SH-SY5Y (cell line): ENCODE results near the gene ANKDD1A.

ENCODE experiments used
- GATA2 ChIP-seq: IDR thresholded peaks from 2 replicates; pipeline ENCODE4 v1.6.1; 2011; ENCODE audit warnings: mild to moderate bottlenecking, low read depth, low read length
- GATA3 ChIP-seq: IDR thresholded peaks from 2 replicates; pipeline ENCODE4 v1.6.1; 2011; ENCODE audit warnings: low read depth, mild to moderate bottlenecking, low read length, moderate library complexity

Gene ANKDD1A

DNA sequence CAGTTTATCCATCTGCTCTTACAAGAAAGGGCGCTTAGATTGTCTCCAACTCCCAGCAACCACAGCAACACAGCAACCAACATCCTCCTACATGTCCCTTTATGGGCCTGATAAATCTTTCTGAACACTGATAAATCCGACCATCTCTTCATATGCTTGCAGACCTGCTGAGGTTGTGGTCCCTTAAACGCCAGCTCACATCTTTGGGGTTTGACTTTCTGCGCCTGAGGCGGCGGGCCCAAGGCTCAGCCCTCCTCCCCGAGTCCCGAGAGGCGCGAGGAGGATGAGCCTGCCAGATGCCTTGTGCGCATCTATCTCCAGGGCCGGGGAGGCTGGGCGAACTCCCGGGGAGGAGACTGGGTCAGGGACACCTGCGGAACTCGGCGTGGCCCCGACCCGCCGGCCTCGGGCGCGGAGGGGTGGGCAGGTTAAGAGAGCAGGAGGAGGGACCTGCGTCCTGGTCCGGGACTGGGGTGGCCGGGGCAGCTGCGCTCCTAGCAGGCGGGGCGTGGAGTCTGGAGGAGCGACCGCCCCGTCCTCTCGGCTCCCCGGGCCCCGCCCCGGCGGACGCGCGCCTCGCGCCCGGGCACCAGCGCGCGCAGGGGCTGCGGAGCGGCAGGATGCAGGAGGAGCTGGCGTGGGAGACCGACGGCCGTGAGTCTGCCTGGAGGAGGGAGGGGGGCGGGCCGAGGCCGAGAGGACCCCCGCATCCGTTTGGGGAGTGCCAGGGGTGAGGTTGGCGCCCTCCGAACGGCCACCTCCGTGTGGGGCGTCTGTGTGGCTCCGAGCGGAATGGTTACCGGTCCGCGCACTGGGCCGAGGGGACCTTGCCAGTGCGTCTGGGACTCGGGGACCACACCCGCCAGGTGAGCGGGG, at the start of gene ANKDD1A:
TSS of gene ANKDD1A (plus strand) at position 592 of the 876 bp plus-strand sequence. CDS start at position 621, 29 bp downstream.
- TF ChIP-seq GATA2 (no peak), GATA3 (no peak)

DNA sequence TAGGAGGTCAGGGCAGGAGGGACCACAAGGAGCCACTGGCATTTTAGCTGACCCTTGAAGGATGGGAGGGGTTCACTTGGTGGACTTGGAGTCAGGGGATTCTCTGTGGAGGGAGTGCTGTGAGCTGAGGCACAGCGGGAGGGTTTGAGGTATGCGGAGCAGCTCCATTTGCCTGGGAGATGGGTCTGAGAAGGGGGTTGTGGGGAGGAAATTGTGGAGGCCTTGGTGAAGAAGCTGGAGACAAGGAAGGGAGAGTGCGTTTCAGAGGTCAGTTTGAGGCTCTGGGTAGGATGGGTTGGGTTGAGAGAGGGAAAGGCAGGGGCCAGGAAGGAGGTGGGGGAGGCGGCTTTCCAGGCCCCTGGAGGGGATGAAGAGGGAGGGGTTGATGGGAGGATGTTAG, 49.7 kb upstream of the ANKDD1A start:
- no peak for TF ChIP-seq GATA2
- TF ChIP-seq GATA3 = no peak

DNA sequence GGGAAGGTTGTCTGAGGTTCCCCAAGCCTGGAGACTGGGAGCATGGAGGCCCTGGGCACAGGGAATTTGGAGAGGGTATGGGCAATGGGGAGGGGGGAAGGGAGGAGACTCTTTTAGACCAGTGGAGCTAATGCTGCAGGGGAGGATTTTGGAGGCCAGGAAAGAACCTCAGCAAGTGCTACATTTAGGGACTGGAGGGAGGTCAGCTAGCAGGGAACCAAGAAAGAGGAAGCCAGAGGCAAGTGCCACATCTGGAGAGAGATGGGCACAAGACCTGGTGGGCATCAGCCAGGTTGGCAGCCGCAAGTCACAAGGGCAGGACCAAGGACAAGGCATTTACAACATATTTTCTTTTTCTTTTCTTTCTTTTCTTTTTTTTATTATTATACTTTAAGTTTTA, 49.3 kb upstream of the ANKDD1A start:
- no peak for TF ChIP-seq GATA3
- TF ChIP-seq GATA2 = no peak

DNA sequence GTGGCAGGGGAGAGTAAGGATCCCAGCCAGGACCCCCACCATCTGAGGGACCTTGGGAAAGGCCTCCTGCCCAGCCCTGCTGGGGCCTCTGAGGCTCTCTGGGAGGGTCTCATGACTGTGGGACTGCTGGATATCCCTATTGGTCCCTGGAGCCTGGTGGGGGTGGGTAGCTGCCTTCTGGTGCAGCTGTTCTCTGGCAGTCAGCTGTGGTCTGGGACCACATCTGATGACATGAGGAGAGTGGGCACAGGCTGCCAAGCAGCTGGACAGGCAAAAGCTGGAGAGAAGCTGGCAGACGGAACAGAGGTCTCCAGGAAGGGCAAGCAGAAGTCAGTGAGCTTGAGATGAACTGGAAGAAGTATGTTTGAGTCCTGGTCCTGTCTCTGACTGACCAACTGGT, 47.6 kb upstream of the ANKDD1A start:
- TF ChIP-seq GATA2 (no peak), GATA3 (no peak)

DNA sequence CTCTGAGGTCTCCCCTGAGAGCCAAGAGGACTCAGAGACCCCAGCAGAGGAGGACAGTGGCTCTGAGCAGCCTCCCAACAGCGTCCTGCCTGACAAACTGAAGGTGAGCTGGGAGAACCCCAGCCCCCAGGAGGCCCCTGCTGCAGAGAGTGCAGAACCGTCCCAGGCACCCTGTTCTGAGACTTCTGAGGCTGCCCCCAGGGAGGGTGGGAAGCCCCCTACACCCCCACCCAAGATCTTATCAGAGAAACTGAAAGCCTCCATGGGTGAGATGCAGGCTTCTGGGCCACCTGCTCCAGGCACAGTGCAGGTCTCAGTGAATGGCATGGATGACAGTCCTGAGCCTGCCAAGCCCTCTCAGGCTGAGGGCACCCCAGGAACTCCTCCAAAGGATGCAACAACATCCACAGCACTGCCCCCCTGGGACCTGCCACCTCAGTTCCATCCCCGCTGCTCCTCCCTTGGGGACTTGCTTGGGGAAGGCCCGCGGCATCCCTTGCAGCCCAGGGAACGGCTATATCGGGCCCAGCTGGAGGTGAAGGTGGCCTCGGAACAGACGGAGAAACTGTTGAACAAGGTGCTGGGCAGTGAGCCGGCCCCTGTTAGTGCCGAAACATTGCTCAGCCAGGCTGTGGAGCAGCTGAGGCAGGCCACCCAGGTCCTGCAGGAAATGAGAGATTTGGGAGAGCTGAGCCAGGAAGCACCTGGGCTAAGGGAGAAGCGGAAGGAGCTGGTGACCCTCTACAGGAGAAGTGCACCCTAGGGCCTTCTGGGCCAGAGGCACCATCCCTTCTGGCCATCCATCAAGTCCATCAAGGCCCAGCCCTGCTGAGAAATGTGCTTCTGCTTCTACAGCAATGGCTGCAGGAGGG, 46.3 kb upstream of the ANKDD1A start:
- TF ChIP-seq GATA3 (no peak), GATA2 (no peak)

DNA sequence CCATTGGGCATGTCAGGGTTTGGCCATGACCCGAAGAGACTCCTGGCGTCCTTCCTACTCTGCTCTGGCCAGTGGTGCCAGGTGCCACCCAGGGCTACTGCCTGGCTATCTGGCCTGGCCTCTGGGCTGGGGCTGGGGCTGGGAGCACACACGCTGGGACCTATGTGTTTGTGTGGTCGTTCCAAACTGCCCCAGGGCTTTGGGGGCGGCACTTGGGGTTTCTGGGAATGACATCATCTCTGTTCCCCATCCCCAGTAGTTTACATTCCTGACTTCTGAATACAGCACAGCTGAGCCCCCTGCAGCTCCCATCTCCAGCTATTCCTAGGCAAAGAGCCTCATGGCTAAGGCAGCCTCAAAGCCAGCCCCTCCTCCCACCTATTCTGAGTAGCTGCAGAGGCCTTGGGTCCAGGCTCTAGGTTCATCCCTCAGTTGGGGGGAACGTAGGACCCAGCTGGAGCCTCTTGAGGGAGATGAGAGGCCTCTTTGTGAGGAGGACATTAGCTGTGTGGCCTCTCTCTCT, 45.6 kb upstream of the ANKDD1A start:
- TF ChIP-seq GATA2 = no peak
- TF ChIP-seq GATA3 = no peak

DNA sequence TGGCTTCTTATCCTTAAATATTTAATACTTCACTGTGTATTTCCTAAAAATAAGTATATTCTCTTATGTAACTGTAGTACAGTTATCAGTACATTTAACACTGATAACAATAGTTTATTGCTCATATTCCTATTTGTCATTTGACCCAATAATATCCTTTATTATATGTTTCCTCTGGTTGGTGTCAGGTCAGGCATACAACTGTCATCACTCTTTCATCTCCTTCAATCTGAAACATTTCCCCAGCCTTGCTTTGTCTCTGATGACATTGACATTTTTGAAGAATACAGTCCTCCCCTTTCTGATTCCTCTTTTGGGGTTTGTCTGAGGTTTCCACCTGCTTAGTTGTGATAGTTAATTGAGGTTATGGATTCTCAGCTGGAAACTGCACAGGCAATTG, 42.2 kb upstream of the ANKDD1A start:
- TF ChIP-seq GATA2 (no peak), GATA3 (no peak)

DNA sequence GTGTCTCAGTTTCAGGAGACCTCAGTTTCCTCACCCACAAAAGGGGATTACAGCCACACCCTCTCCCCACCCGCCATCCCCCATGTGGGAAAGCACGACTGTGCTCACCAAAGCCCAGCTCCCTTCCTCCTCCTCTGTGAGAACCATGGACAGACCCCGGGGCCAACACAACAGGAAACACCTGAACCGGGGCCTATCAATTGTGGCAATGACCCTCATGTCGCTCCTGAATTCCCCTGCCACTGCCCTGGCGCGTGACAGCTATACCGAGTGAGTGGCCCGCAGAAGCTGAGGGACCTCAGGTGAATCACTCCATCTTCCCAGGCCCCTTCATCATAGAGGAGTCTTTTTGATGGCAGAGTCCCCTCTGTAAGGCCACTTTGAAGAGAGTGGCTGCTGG, 41.3 kb upstream of the ANKDD1A start:
- no peak for TF ChIP-seq GATA2
- TF ChIP-seq GATA3 = no peak

DNA sequence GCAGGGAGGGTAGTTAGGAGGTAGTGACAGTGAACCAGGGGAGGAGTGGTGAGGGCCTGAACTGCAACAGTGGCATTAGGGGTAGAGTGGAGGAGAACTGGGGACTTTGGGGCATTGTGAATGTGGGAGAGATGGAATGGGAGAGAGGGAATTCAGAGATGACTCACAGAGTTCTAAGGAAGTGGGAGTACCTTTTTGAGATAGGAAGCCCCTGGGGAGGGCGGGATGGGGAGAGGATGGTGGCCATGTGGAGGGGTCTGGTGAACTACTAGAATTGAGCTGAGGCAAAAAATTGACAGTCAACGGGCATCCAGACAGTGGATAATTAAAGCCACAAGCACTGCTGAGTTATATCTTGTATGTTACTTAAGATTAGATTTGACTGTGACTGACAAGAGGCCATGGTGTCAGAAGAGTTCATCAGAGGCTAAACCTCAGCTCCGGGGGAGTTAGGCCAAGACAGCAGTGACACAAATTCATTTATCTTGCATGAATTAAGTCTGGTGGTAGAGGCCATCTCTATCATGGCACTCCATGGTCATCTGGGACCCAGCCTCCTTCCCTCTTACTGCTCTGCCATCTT, 36.0 kb upstream of the ANKDD1A start:
- no peak for TF ChIP-seq GATA2
- no peak for TF ChIP-seq GATA3

DNA sequence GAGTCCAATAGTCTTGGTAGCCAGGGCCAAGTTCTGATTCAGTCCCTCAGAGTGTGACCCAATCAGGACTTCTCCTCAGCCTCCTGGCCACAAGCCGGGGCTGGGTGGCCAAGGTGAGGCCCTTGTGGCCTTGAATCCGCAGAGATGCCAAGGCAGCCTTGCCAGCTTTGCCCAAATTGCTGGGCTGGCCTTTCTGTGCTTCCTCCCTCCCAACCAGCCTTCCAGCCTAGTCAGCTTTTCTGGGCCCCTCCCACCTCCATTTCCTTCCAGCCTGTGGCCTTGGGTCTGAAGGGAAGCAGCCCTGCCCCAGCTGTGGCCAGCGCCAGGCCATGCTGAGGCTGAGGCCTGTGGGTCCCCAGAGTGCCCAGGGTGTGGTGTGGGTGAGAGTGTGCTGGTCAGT, 34.3 kb upstream of the ANKDD1A start:
- TF ChIP-seq GATA3 (no peak), GATA2 (no peak)

DNA sequence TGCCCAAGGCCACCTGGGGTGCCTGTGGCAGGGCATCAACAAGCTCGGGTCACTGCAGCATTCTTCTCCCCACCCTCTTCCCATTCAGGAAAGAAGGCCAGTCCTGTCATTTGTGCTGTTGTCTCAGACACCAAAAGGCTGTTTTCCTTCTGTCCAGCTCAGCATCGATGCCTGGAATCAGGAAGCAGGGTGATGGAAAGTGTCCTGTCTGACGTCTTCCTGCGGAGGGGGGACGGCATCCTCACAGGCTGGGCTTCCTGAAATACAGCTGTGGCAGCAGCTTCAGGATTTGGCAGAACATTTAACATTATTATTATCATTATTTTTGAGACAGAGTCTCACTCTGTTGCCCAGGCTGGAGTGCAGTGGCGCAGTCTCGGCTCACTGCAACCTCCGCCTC, 33.0 kb upstream of the ANKDD1A start:
- TF ChIP-seq GATA2 = no peak
- TF ChIP-seq GATA3 = no peak

DNA sequence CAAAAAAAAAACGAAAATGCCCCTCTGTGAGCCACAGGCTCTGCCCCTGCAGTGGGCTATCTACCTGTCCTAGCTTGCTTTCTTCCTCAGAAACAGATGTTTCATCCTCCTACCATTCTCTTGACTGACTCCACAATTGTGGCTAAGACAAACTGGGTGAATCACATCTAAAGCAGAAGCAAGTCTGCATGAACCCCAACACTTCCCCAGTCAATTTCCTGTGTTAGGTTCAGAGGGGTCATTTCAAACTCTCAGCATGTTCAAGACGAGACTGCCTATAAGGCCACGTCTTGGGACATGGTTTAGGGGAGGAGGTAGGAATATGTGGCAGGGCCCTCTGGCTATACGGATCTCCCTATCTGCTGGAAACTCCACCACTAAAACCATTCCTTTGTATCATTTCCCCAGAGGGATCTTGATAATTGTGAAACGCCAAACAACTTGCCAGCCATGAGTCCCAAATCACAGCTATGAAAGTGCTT, 28.6 kb upstream of the ANKDD1A start:
- TF ChIP-seq GATA2 = no peak
- TF ChIP-seq GATA3 = no peak

DNA sequence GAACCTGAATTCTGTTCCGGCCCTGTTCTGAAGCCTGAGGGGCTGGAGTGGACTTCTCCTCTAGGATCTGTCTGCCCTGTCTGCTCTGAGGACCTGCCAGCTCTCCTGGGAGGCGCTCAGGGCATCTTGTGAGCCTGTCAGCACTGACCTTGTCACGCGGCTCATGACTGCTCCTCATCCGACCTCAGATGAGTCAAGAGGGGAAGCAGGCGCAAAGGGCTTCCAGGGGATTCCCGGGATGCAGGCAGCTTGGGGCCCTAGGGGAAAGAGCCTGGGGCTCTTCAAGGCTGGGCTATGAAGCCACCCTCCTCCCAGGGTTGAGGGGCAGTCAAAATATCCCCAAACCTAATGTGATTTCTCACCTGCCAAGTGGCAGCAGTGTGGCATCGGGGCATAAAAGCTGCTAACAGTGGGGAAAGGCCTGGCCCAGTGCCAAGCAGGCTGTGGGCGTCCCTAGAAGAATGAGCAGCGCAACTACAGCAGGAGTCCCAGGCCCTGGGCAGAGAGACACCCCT, 27.6 kb upstream of the ANKDD1A start:
- TF ChIP-seq GATA2 (no peak), GATA3 (no peak)

DNA sequence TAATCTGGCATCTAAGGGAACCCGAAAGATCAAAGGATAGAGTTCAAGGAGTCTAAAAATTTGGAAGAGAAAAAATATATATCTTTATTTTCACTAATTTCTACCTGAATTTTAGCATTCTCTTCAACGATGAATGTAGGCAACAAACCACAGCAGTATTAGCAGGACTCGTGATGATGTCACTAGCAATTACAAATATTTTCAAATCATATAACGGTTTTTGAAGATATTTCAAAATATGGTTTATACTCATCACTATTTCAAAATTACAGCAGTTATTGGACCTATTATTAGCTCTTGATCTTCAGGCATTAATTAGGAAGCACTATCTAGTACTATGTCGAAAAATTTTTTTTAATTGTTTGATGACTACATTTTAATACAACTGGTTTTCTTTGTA, 27.0 kb upstream of the ANKDD1A start:
- TF ChIP-seq GATA3 = no peak
- TF ChIP-seq GATA2 = no peak

DNA sequence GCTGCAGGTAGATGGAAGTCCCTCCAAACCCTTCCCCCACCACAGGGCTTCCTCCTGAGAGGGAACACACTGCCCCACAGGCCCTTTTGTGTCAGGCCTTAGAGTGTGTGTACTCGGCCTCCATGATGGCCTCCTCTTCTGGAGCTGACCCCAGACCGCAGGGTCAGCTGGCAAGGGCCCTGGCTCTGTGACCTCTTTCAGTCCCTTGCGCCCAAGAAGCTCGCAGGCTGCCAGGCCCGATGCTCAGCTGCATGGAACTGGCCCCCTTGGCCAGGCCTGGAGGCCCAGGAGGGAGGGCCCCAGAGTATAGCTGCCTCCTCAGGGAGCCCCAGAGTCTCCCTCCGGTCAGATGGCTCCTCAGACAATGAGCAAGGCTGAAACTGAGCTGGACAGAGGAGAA, 23.4 kb upstream of the ANKDD1A start:
- TF ChIP-seq GATA2 (no peak), GATA3 (no peak)
